H1 (cell line): ENCODE results near the gene GNG12. TPM values are rescaled to one million over a fixed set of nuclear protein-coding genes. Genes with fewer than 3 reads are reported as not detected.

Experiments used
- CTCF ChIP-seq, 3 experiments: IDR thresholded peaks; 1 replicate in 2 of 3; 2 replicates in 1 of 3; pipeline versions ENCODE4 v1.5.1 to v1.6.1; 2011; ENCODE audit warnings: low read length in 3 of 3, mild to moderate bottlenecking in 3 of 3, inconsistent platforms in 2 of 3, low read depth in 1 of 3, moderate library complexity in 1 of 3; ENCODE audit not compliant: insufficient read depth in 1 of 3; ENCODE audit errors: control extremely low read depth in 1 of 3
- GTF2F1 ChIP-seq: IDR thresholded peaks from 2 replicates; pipeline ENCODE4 v1.6.1; 2012; ENCODE audit warnings: low read depth, low read length, improper control_type of control experiment, borderline replicate concordance
- TCF12 ChIP-seq: IDR thresholded peaks from 2 replicates; pipeline ENCODE4 v1.6.1; 2011; ENCODE audit warnings: low read depth, mild to moderate bottlenecking, low read length
- USF2 ChIP-seq: IDR thresholded peaks from 2 replicates; pipeline ENCODE4 v1.6.1; 2011; ENCODE audit warnings: low read length, improper control_type of control experiment
- polyA plus RNA-seq, 7 experiments: library from polyadenylated mRNA; depleted of rRNA in 3 of 7; stranded (reverse) in 5 of 7; unstranded in 2 of 7; fragments of >200 nt in 5 of 7; fragments of 200-250 nt in 2 of 7; gene quantifications; 1 replicate in 5 of 7; 2 replicates in 1 of 7; 4 replicates in 1 of 7; pipeline versions ENCODE4 v1.2.1 to v1.2.3, GENCODE V29; 2011 to 2013; ENCODE audit warnings: missing spikeins in 2 of 7, mixed read lengths in 2 of 7
- total RNA-seq: library from RNA; stranded (reverse); fragmentation: NEBNext Ultra II Directional; extraction: Animal tissue kit (Norgen Biotek cat#: 25700); gene quantifications from 2 replicates; pipeline ENCODE4 v1.2.1, GENCODE V29; 2021

The GNG12 gene
- total and polyA plus RNA-seq, 2 of the 8 experiments (the other 6 are each of a cell fraction or from before 2014, with no cell fraction given) = 11.4 to 35.8 TPM

- TF ChIP-seq CTCF (IDR thresholded peaks at IDR 0.05; ENCODE audit: control extremely low read depth in 1 of 3, insufficient read depth in 1 of 3, low read depth in 1 of 3, low read length in 3 of 3) (no peak), GTF2F1 (no peak), USF2 (no peak), TCF12 (no peak)
These were observed 43.7 kb downstream of the GNG12 start (continued) for GRCh38 chr1:67789551-67789950.
